Gastrocnemius medialis (tissue), 4 donors: ENCODE results near the gene C1GALT1. TPM values are rescaled to one million over a fixed set of nuclear protein-coding genes. Genes with fewer than 3 reads are reported as not detected.
A peak's percentile ranks its signal among the peaks of the same experiment; 100 is the strongest.

Source experiments
- ATAC-seq, 2 donors: fragments of 150-250 bp; one replicate each; pipeline ENCODE4 v1.9.1; 2016
- DNase-seq, 2 donors: peaks; one replicate each; pipeline ENCODE4 v3.0.0-alpha.2; 2019
- H3K27ac ChIP-seq, 4 donors: fragments of 200-600 bp; sonication (generic); 1 replicate in 1 of 4; 2 replicates in 3 of 4; pipeline ENCODE4 v1.5.1; 2016 to 2018; ENCODE audit warnings: mild to moderate bottlenecking in 2 of 4, moderate library complexity in 1 of 4
- H3K27me3 ChIP-seq, 3 donors: fragments of 200-600 bp; sonication (generic) in 2 of 3; 1 replicate in 1 of 3; 2 replicates in 2 of 3; pipeline versions ENCODE4 v1.5.1 to v1.6.0; 2016 to 2019; ENCODE audit warnings: mild to moderate bottlenecking in 1 of 3, moderate library complexity in 1 of 3
- H3K36me3 ChIP-seq, 2 donors: fragments of 200-600 bp; sonication (generic) in 1 of 2; one replicate each; pipeline ENCODE4 v1.5.1; 2017 to 2018
- H3K4me1 ChIP-seq, 2 donors: fragments of 200-600 bp; sonication (generic) in 1 of 2; one replicate each; pipeline ENCODE4 v1.5.1; 2016 to 2017; ENCODE audit warnings: mild to moderate bottlenecking in 2 of 2
- H3K4me3 ChIP-seq, 4 donors: fragments of 200-600 bp; sonication (generic) in 3 of 4; 1 replicate in 1 of 4; 2 replicates in 3 of 4; pipeline ENCODE4 v1.5.1; 2016 to 2019; ENCODE audit warnings: mild to moderate bottlenecking in 2 of 4
- H3K9me3 ChIP-seq, 3 donors: fragments of 200-600 bp; sonication (generic) in 2 of 3; 1 replicate in 1 of 3; 2 replicates in 2 of 3; pipeline ENCODE4 v1.5.1; 2016 to 2019
- CTCF ChIP-seq, 5 experiments: fragments of 450-650 bp in 3 of 5; fragments of 200-600 bp in 2 of 5; sonication (generic) in 2 of 5; IDR thresholded peaks in 4 of 5; conservative IDR thresholded peaks in 1 of 5; 1 replicate in 4 of 5; 2 replicates in 1 of 5; pipeline ENCODE4 v1.5.1; 2016 to 2019; ENCODE audit warnings: antibody characterized with exemption in 5 of 5, mild to moderate bottlenecking in 3 of 5, moderate library complexity in 3 of 5
- POLR2A ChIP-seq, 2 donors: fragments of 450-650 bp; IDR thresholded peaks; one replicate each; pipeline ENCODE4 v1.6.1; 2017; ENCODE audit warnings: antibody characterized with exemption in 2 of 2, mild to moderate bottlenecking in 2 of 2, moderate library complexity in 2 of 2
- in situ Hi-C, 4 donors: fragments of 200-750 bp; cut with MboI; loops; one replicate each; pipeline versions ENCODE4 v1.15.0 to v1.8.0; 2017; ENCODE audit warnings: low sequenced_read_pairs in 4 of 4
- intact Hi-C: fragments of 100-400 bp; cut with DNase I; formaldehyde crosslinking; loops from one replicate; pipeline ENCODE4 v1.15.1; 2023; ENCODE audit warnings: low total_unique reads
- total RNA-seq, 4 donors: library from RNA; depleted of rRNA; stranded (reverse); fragments of >200 nt; gene quantifications; one replicate each; pipeline versions ENCODE4 v1.1.0 to v1.2.3, GENCODE V29; 2016

Gene C1GALT1
- total RNA-seq, 4 donors from 2014 or later = 16.1 to 40.8 (median 27.5) TPM

DNA sequence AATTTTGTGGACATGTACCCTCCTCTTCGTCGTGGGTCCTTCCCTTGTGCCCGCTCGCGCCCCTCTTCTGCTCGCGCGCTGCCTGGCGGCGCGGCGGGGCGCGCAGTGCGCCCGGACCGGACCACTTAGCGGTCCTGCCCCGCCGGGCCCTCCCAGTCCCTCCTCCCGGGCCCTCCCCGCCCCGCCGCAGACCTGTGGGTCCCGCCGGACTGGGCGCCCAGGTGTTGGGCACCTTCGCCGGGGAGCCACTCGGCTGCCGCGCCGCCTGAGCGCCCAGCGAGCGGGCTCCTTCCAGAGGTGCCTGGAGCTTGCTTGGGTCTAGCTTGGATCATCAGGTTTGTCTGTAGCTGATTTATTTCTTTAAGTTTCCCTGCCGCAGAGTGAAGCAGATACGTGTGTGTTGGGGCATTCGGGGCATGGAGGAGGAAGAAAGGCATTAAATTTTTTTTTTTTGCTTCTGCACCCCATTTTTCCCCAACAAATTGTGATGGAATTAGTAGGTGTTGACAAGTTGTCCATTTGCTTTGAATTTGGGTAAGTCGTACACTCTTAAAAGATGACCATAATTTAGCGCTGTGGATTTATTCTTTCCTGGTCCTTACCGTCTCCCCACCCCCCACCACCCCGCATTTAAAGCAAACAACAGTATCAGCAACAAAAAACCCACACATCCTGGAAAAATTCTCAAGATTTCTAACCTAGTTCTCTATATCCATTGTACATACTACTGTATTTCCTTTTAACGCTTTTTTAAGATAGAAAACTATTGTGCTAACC lies 905 bp downstream of the C1GALT1 start:
- in situ Hi-C loops = loop anchor here in 1 of 4 donors (25.0 kb wide), 1 partner anchor 379 kb away; the partner anchor contains the start of gene MIOS
- Histone ChIP-seq H3K27me3 (no peaks in the 10 kb centered on the region), H3K27ac (peak overlapping the region; percentile 94 to 99 (median 97)), H3K36me3 (no peaks in the 10 kb centered on the region), H3K4me3 (peak overlapping the region; percentile 80 to 98 (median 88)), H3K9me3 (no peaks in the 10 kb centered on the region), H3K4me1 (peaks cover 24 to 29% of the 10 kb centered on the region in 2 donors)
- TF ChIP-seq POLR2A (IDR thresholded peaks at IDR 0.05) (no peak), CTCF (IDR thresholded peaks at IDR 0.05 in 4 of 5, conservative IDR thresholded peaks at IDR 0.05 in 1 of 5) (no peak)
- DNase-seq (no peak), ATAC-seq (peak; percentile 39 to 48)
- intact Hi-C loops = loop anchor here (2.0 to 5.0 kb wide), 6 partner anchors 59 to 1034 kb away; partner anchors contain the start of genes GLCCI1 and UMAD1

- DNase-seq = no peak
- TF ChIP-seq POLR2A (IDR thresholded peaks at IDR 0.05) (no peak), CTCF (IDR thresholded peaks at IDR 0.05 in 4 of 5, conservative IDR thresholded peaks at IDR 0.05 in 1 of 5) (no peak)
- H3K9me3 ChIP-seq = no peaks in the 10 kb centered on the region
- no peak for ATAC-seq
- no peaks in the 10 kb centered on the region for H3K36me3 ChIP-seq
- in situ Hi-C loops = loop anchor here in 1 of 4 donors (25.0 kb wide), 1 partner anchor 378 kb away; the partner anchor contains the start of gene MIOS
- H3K27ac ChIP-seq = peak overlapping the region; percentile 94 to 99 (median 97)
- intact Hi-C loops = loop anchor here (2.0 to 5.0 kb wide), 6 partner anchors 58 to 1033 kb away; partner anchors contain the start of genes GLCCI1 and UMAD1
- no peaks in the 10 kb centered on the region for H3K27me3 ChIP-seq
- H3K4me3 ChIP-seq = peak overlapping the region; percentile 80 to 98 (median 88)
- H3K4me1 ChIP-seq = peaks cover 25 to 29% of the 10 kb centered on the region in 2 donors
Observed at GRCh38 chr7:7183838-7184463, 1.6 kb downstream of the C1GALT1 start.

- in situ Hi-C loops = loop anchor here in 1 of 4 donors (25.0 kb wide), 1 partner anchor 377 kb away; the partner anchor contains the start of gene MIOS
Observed at GRCh38 chr7:7185371-7185989, 3.1 kb downstream of the C1GALT1 start.

More at GRCh38 chr7:7185371-7185989, 3.1 kb downstream of the C1GALT1 start:
- Histone ChIP-seq H3K4me3 (no peak overlapping the region), H3K9me3 (no peaks in the 10 kb centered on the region), H3K4me1 (peaks cover 29% of the 10 kb centered on the region in 2 donors), H3K36me3 (no peaks in the 10 kb centered on the region), H3K27ac (no peak overlapping the region), H3K27me3 (no peaks in the 10 kb centered on the region)
- no peak for ATAC-seq
- DNase-seq = no peak
- intact Hi-C loops = no loop called here
- TF ChIP-seq CTCF (IDR thresholded peaks at IDR 0.05 in 4 of 5, conservative IDR thresholded peaks at IDR 0.05 in 1 of 5) = no peak
- TF ChIP-seq POLR2A (IDR thresholded peaks at IDR 0.05) = no peak
